ENCODE measurements around the gene MYO5B.

The MYO5B gene

DNA sequence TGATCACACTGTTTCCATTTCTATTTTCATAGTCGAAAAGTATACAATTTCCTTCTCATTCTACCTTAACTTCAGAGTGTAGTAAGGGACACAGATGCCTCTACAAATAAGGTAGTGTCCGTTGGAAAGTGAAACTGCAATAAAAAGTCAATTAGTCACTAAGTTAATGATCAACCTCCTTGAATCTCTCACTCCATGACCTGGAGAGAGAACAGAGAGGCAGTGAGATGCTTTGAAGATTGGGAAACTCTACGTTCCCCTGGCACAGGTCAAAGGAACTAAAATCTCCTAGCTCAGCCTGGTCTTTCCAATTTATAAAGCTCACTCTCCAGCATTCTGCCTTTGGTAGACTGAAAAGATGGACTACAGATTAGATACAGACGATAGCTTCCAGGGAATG is 227.8 kb downstream of the MYO5B start:
- DNase-seq (ENCODE audit: low read depth), result no peak

DNA sequence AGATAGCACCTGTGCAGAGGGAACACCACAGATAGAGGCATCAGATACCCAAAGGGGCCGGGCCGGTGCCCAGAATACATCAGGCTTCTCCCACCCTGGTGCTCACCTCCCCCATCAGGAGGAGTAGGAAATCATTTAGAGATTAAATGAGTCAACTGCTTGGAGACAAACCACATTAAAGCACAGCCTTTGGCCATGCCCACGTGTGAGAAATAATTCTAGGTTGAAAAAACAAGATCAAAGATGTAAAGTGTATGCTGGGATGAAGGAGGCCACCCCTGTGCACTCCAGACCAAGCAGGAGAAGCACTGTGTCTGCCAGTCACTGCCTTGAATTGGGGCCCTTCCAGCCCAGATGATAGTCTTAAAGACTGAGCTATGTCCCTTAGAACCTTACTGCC is 228.9 kb downstream of the MYO5B start:
- no peak for DNase-seq (ENCODE audit: low read depth)

DNA sequence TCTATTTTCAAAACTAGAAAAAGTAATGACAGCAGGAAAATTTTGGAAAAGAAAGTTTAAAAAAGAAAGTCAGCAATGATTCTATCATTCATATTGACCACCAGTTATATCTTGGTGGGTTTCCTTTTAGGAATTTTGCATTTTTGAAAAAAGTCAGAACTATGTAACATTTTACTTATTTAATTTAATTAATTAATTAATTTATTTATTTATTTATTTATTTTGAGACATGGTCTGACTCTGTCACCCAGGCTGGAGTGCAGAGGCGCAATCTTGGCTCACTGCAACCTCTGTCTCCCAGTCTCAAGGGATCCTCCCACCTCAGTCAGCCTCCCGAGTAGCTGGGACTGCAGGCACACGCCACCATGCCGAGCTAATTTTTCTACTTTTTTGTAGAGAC is 231.7 kb downstream of the MYO5B start:
- DNase-seq (ENCODE audit: low read depth), result no peak

DNA sequence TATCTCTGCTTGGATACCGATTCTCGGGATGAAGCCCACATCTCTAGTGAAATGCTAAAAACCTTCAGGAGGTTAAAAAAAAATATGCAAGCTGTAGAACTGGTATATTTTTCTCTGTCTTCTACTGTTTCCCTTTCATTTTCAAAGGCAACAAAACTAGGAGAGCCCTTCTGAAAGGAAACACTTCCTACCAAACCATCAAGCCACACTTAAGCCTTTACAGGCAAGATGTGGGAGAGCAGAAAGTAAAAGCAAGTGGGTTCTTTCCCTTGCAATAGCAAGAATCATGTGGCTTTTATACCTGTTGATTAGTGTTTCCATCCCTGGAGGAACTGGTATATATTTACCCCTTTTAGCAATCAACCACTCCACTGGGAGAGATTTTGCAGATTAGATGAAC is 233.7 kb downstream of the MYO5B start:
- no peak for DNase-seq (ENCODE audit: low read depth)

DNA sequence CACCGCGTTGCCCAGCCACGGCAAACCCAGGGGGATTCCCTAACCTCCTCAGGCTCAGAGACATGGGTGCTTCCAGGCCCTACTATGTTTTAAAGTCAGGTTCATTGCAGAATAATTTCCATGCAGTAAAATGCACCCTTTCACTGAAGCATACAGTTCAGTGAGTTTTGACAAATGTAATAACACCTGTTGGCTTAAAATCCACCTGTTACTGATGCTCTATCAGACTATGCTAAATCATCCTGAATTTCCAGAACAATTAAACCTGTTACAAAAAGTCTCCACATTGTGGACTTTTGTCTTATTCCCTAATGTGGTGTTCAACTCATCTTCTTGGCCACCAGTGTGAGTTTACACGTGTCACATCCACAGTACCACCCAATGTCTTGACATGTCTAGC is 234.6 kb downstream of the MYO5B start:
- no peak for DNase-seq (ENCODE audit: low read depth)

DNA sequence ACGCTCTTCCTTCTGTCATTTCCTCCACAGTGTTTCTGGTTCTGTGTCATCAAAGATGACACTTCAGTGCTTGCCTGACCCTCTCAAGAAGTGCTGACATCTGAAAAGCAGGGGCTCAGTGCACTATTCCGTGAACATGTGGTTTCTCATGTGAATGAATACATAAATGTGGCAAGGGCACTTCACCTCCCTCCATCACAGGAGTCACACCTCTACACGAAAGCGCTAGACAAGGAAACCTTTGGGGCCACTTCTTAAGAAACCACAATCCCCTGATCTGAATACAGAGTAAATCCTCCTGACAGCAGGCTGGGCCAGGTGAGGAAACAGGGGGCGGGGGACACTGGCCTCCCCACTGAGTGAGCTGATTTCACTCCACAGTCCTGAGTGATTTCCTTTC is 235.8 kb downstream of the MYO5B start:
- DNase-seq (ENCODE audit: low read depth), result no peak

DNA sequence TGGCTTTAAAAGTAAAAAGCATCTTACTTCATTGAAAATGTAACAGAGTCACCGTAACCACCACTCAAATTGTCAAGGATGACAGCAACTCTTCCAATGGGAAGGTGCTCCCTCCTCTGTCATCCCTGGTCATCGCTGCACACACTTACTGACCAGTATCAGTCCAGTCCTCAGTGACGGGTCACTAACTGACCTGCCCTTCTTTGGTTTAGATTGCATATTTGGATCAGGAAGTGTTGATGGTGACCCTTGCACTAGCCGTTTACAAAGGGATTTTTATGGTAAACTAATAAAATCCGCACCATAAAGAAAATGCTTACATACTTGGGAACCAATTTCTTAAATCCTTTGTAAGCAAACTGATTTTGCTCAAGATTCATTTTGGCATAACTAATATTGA is 239.7 kb downstream of the MYO5B start:
- no peak for DNase-seq (ENCODE audit: low read depth)

DNA sequence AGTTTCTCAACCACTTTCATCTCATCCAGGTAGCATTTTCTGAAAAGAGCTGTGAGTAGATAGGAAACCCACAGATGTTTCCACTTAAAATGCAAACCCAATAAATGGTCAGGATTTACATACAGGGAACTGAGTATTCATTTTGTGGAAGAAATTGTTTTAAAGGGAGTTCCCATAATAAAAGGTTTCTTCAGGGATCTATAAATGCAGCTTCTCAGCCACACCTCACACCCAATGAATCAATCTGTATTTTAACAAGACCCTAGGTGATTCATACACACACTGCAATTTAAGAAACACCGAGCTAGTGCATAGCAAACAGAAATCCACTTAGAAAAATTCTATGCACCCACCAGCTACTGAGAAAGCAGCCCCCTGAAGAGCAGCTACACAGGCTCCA is 241.6 kb downstream of the MYO5B start:
- DNase-seq (ENCODE audit: low read depth), result no peak

DNA sequence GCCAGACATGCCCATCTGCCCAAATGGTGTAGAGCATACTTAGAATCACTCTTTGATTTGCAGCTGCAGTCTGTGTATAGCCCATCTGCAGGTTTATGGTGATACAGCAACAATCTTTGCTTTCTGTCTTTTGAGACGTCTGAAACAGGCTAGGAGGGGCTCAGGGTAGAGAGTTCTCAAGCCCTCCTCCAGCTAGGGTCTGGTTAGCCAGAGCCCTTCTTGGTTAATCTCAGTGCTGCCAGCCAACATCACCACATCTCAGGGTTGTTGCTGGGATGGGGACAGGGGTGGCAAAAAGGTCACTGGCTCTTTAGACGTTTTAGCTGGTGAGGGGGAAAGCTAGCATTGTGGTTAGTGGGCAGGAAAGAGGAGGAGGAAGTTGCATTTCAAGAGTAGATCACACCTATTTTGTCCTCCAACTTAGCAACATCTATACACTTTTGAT is 245.0 kb downstream of the MYO5B start:
- no peak for DNase-seq (ENCODE audit: low read depth)

DNA sequence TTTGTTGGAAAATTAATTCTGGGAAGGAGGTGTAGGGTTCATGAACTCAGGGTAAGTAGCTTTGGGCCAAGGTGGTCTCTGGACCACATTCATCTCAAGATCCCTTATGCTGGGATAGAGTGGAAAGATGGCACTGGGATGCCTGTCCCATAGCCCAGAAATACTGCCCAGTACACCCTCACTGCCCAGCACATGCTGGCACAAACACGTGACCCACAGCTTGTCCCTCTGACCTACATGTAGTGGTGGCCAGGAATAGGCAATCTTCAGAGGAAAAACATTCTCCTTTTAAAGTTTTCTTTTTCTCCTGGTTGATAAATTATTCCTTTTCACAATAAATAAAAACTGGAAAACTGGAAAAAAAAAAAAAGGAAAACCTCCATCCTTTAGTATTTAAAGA is 246.0 kb downstream of the MYO5B start:
- no peak for DNase-seq (ENCODE audit: low read depth)

DNA sequence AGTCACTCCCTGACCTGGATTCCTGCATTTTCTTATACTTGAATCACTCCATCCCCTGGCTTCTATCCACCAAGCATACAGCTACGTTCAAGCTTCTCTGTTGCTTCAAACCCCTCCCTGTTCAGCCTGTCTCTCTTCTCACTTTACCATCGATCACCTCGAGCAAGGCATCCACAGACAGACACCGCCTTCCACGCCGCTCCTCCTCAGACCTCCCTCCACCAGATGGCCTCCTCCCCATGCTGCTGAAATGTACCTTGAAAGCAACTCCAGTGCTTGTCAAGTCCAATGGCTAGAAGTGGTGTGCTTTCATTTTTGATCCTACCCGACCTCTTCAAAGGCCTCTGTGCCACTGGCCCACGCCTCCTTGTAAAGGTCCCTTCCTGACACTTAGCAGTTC is 250.3 kb downstream of the MYO5B start:
- no peak for DNase-seq (ENCODE audit: low read depth)

DNA sequence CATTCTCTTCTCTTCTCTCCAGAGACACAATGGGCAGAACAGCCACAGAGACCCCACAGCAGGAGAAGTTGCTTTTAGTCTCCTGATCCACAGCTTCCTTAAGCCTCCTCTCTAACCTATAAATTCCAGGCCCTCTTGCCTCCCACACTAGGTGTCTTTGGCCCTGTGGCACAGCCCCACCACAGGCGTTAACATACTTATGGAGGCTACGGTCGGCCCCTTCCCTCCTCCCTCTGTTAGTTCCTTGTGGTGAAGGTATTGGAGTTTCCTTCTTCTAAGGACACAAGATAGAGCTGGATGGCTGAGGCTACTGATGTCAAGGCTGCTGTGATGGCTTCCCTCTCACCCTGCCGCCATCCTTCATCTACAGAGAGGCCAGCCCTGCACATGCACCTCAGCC is 258.1 kb downstream of the MYO5B start:
- no peak for DNase-seq (ENCODE audit: low read depth)

DNA sequence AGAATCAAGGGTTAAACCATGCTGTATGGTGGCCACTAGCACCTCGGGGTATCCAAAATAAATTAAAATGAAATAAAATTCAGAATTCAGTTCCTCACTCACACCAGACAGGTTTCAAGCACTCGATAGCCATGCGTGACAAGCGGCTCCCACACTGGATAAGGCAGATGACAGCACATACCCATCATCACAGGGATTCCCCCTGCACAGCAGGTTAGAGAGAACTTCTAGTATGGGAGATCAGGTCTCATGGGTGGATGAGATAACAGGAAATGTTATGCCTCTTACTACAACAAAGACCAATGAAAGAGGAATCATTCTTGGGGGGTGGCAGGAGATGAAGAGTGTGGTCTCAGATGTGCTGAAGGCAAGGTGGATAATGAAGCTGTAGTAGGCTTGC is 259.7 kb downstream of the MYO5B start:
- no peak for DNase-seq (ENCODE audit: low read depth)

DNA sequence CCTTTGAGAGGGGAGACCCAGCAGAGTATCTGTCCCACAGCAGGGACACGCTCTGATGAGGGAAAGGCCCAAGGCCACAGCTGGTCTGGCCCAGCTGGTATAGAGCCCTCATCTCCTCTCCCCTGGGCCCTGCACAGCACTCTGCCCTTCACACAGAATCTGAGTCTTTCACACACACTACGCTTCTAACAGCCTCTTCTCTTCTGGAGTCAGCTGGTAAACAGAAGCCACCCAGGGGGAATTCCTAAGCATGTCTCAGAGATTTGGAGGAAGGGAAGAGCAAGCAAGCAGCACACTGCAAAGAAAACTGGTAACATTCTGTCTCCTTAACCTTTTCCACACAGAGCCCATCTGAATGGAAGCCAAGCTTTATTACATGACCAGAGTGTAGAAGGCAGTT is 260.5 kb downstream of the MYO5B start:
- DNase-seq (ENCODE audit: low read depth), result no peak

DNA sequence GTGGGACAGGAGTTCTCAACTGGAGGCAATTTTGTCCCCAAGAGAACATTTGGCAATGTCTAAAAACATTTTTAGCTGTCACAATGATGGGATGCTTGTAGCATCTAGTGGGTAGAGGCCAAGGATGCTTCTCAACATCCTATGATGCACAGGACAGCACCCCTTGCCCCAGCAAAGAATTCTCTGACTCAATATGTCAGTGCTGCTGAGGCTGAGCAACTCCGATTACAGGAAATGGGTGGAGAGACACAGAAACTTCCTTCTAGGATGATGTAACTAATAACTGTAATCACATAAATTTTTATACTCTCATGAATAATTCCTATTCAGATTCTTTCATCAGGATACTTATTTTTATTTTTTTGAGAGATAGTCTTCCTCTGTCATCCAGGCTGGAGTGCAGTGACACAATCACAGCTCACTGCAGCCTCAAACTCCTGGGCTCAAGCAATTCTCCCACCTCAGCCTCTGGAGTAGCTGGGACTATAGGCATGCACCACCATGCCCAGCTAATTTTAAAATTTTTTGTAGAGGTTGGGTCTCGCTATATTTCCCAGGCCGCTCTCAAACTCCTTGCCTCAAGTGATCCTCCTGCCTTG is 261.3 kb downstream of the MYO5B start:
- DNase-seq (ENCODE audit: low read depth), result no peak

DNA sequence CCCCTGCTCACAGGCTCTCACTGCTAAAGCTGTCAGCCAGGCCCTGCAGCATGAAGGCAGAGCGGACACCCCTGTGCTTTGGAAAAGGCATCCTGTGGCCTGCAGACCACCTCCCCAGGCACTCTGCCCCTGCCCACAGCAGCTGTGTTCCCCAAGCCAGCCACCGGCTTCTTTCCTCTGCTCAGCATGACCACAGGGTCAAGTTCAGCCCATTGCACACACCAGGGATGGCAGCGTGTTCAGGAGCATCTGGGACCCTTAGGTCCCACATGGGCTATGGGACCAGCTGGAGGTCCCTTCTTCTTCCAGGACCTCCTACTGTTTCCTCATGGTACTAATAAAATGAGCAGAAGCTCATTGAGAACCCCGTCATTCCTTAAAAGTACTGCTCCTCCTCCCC is 263.2 kb downstream of the MYO5B start:
- DNase-seq (ENCODE audit: low read depth), result no peak

DNA sequence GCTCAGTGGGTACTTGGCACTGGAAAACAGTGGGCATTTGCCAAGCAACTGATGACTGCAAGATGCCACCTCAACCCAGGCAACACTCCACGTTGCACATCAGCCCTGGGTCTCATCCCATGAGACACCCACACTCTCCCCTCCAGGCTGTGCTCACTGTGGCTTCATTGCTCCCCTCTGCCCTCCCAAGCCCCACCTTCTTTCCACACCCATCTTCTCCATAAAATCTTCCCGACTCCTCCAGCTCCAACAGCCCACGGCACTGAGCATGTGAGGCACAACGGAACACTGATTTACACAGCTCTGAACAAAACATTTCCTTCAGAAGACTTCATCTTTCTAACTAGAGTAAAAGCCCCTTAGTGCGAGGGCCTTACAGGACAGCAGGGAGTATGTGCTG is 263.8 kb downstream of the MYO5B start:
- DNase-seq (ENCODE audit: low read depth), result no peak

DNA sequence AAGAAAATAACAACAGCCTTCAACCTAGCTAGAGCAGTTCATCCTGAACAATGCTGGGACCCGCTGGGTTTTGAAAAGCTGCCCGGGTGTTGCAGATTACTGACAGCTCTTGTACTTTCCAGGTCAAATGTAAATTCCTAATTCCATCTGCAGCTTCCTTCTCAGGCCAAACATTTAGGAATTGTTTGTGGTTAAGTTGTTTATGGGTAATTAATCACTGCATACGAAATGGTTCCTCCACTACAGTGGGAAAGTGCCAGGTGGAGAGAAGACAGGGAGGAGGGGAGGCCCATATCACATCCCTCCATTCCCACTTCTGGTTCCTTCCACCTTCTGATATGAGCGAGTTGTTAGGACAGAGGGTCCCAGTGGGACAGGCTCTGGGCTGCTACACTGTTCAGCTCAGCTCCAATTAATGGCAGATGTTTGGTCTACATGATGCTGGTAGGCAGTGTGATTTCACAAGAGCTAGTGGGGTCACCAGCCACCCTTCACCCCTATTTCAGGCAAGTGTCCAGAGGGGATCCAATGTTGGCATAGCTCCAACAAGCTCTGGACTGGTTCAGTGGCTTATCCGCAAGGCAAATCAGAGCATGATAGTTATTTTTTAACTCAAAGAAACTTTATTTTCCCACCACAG is 268.7 kb downstream of the MYO5B start:
- DNase-seq (ENCODE audit: low read depth), result no peak

DNA sequence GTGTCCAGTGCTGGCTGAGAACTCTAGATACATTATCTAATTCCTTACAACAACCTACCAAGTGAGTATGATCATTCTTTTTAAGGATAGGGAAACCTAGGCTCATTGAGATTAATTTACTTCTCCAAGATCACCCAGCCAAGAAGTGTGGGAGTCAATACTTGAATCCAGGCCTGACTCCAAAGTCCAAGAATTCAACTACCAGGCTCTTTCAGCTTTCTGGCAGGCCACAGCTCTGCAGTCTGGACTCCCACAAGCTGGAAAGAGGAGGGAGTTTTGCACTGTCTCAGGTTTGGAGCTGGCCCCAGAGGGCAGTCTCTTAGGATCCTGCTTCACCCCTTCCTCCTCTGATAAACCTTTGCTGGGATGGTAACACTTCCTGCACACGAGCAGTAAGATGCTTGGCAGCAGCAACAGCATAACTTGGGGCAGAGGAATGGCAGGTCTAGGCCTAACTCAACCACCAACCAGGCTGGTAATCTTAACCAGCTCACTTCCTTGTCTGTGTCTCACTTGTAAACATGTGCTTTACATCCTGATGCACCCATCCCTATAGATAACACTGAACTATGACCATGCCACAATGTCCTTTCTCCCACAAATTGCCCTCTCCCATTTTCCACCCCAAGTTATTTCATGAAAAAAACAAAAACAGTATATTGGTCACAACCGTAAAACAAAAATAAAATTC is 270.5 kb downstream of the MYO5B start:
- no peak for DNase-seq (ENCODE audit: low read depth)

DNA sequence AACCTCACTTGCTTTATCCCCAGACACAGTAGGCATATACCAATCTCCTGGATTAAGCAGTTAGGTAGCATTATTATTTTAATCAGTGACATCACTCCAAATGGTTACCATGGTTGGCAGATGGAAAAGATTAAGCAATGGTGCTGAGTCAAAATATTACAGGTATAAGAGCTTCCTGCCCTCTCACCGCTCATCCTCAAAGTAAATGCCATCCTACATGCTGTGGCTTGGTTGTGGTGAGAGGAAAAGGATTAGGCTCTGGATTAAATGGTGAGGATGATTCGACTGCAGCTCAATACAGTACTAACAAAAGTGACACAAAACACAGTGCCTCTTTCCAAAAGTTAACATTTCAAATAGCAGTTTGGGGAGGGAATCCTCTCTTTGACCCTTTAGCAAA is 272.7 kb downstream of the MYO5B start:
- no peak for DNase-seq (ENCODE audit: low read depth)

DNA sequence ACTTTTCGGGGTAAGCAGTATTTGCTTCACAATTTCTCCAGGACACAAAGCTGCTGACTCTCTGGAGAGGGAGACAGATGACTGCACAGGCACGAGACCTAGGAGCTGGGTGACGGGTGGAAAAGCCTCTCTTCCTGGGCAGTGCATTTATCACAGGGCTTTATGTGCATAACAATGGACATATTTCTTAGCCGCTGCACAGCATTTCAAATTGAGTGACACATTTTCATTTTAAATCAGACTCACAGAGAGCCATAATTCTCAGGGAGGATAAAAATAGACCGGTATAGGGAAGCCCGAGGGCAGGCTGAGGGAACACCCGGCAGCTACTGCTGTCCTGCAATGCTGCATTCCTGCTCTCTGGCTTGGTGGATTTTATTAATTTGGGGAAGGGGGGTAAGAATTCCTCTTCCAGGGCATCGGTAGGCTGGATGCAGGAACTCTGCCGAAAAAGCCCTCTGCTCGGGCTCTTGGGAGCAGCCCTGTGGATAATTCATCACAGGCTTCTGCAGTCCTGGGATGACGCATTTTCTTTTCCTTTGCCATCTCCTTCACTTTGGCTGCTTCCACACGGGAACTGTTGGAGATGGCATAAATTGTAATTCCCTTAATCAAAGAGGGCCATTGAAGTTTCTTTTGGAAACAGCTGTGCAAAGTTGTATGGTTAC is 273.5 kb downstream of the MYO5B start:
- no peak for DNase-seq (ENCODE audit: low read depth)

DNA sequence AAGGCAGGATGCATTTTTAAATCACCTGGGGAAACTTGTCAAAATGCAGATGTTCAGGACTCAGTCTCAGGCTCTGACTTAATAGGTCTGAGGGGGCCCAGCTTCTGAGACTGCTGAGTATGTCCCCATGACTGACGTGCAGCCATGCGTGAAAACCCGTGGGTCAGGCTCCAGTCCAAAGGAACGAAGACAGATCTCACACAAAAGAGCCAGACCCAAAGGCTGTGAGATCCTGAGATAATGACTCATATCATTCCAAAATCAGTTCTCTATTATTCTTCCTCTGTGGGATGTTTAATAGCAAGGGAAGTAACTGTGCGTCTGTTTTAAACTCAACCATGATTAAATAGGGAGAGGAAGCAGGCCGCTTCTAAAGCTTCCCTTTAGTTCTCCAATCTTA is 274.2 kb downstream of the MYO5B start:
- peak; percentile 35 for DNase-seq (ENCODE audit: low read depth)

DNA sequence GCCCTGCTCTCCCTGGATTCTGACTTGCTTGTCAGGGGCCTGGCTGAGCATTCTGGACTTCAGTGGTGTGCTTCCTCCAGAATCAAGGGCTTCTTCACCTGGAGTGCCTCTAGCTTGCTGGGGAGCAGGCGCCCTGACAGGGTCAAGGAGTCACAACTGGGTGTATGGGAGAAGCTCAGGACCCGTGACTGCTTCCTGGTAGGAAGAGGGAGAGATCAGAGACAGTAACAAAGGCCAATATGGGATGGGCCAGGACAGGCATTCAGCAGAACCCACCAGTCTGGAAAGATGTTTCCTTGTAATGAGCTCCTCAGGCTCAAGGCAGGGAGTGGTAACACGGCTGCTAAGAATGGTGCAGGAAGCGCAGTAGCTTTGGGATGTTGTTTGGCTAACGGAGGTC is 277.2 kb downstream of the MYO5B start:
- DNase-seq (ENCODE audit: low read depth), result no peak
